ENCODE results near the gene EGFL7. TPM values are rescaled to one million over a fixed set of nuclear protein-coding genes. Genes with fewer than 3 reads are reported as not detected.

EGFL7 gene
- total RNA-seq, 1 donor from 2014 or later = 38.2 TPM

- Mint-ChIP-seq H3K4me3 (peak overlapping the region; percentile 70), H3K27me3 (ENCODE audit: low read depth) (no peaks in the 10 kb centered on the region), H3K4me1 (peaks cover 10% of the 10 kb centered on the region), H3K9me3 (no peaks in the 10 kb centered on the region), H3K36me3 (peaks cover 4% of the 10 kb centered on the region), H3K27ac (no peak overlapping the region)
- TF ChIP-seq CTCF (IDR thresholded peaks at IDR 0.05; ENCODE audit: unreplicated experiment) = no peak
- DNase-seq (ENCODE audit: low spot score in 2 of 2, unreplicated experiment in 2 of 2) = no peak
These were observed 51.6 kb downstream of the EGFL7 start for GRCh38 chr9:136714096-136714892.

GRCh38 chr9:136714893-136715274 is 52.2 kb downstream of the EGFL7 start:
- Mint-ChIP-seq H3K9me3 (no peaks in the 10 kb centered on the region), H3K4me3 (no peak overlapping the region), H3K4me1 (peaks cover 10% of the 10 kb centered on the region), H3K27ac (no peak overlapping the region), H3K27me3 (ENCODE audit: low read depth) (no peaks in the 10 kb centered on the region), H3K36me3 (peaks cover 4% of the 10 kb centered on the region)
- DNase-seq (ENCODE audit: low spot score in 2 of 2, unreplicated experiment in 2 of 2) = no peak
- no peak for TF ChIP-seq CTCF (IDR thresholded peaks at IDR 0.05; ENCODE audit: unreplicated experiment)

DNA sequence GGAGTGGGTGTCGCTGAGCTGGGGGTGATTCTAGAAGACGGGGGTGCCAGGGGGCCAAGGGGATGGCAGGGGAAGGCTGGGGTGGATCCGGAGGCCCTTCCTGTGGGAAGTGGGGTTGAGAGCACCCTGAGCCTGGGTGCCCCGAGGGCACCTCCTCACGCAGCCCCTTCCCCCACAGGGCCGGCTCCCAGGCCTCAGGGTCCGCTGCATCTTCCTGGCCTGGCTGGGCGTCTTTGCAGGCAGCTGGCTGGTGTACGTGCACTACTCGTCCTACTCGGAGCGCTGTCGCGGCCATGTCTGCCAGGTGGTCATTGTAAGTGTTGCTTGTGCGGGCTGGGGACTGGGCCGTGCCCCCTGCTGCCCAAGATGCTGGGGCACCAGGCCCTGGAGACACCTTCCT is 54.7 kb downstream of the EGFL7 start:
- Mint-ChIP-seq H3K27ac (no peak overlapping the region), H3K4me3 (no peak overlapping the region), H3K36me3 (peaks cover 4% of the 10 kb centered on the region), H3K9me3 (no peaks in the 10 kb centered on the region), H3K4me1 (peaks cover 12% of the 10 kb centered on the region), H3K27me3 (ENCODE audit: low read depth) (no peaks in the 10 kb centered on the region)
- DNase-seq (ENCODE audit: low spot score in 2 of 2, unreplicated experiment in 2 of 2) = no peak
- no peak for TF ChIP-seq CTCF (IDR thresholded peaks at IDR 0.05; ENCODE audit: unreplicated experiment)

- Mint-ChIP-seq H3K4me3 (no peak overlapping the region), H3K4me1 (peaks cover 8% of the 10 kb centered on the region), H3K27ac (no peak overlapping the region), H3K36me3 (peaks cover 5% of the 10 kb centered on the region), H3K9me3 (no peaks in the 10 kb centered on the region), H3K27me3 (ENCODE audit: low read depth) (no peaks in the 10 kb centered on the region)
- no peak for TF ChIP-seq CTCF (IDR thresholded peaks at IDR 0.05; ENCODE audit: unreplicated experiment)
- DNase-seq (ENCODE audit: low spot score in 2 of 2, unreplicated experiment in 2 of 2) = no peak
These were observed 55.9 kb downstream of the EGFL7 start for GRCh38 chr9:136718345-136719194.

- Mint-ChIP-seq H3K27ac (no peak overlapping the region), H3K4me1 (peaks cover 5% of the 10 kb centered on the region), H3K9me3 (no peaks in the 10 kb centered on the region), H3K27me3 (ENCODE audit: low read depth) (no peaks in the 10 kb centered on the region), H3K36me3 (peaks cover 12% of the 10 kb centered on the region), H3K4me3 (no peak overlapping the region)
- DNase-seq (ENCODE audit: low spot score in 2 of 2, unreplicated experiment in 2 of 2) = no peak
- no peak for TF ChIP-seq CTCF (IDR thresholded peaks at IDR 0.05; ENCODE audit: unreplicated experiment)
These were observed 56.6 kb downstream of the EGFL7 start for GRCh38 chr9:136719195-136719880.

All from mesothelial cell of epicardium (in vitro differentiated cells).